Naive thymus-derived CD4-positive, alpha-beta T cell (primary cell): ENCODE results near the gene CNDP2. TPM values are rescaled to one million over a fixed set of nuclear protein-coding genes. Genes with fewer than 3 reads are reported as not detected.

Experiments used
- ATAC-seq: fragments of 150-1000 bp; cut with Tn5 transposase; 2 replicates; pipeline ENCODE4 v1.10.0; 2021; ENCODE audit warnings: mild to moderate bottlenecking, moderate library complexity
- CTCF ChIA-PET: fragments of 350-600 bp; sonication (Branson Sonifier 250); formaldehyde crosslinking; loops from one replicate; lab custom pipeline; 2021; ENCODE audit warnings: antibody characterized with exemption; lab: Charles Lee
- POLR2A ChIA-PET: fragments of 350-600 bp; sonication (Branson Sonifier 250); formaldehyde crosslinking; loops from one replicate; lab custom pipeline; 2021; ENCODE audit warnings: antibody characterized with exemption, inconsistent platforms; lab: Charles Lee
- DNase-seq, 9 donors: peaks; one replicate each; pipeline versions ENCODE4 v3.0.0 to v3.0.0-alpha.2; 2020 to 2022; ENCODE audit warnings: mixed read lengths in 1 of 9
- H3K27ac ChIP-seq: one replicate; pipeline ENCODE4 v1.7.0; 2013; ENCODE audit warnings: mild to moderate bottlenecking, low read depth, low read length, moderate library complexity
- H3K27me3 ChIP-seq, 2 donors: one replicate each; pipeline ENCODE4 v1.7.0; 2013; ENCODE audit warnings: low read length in 2 of 2, mild to moderate bottlenecking in 2 of 2, moderate library complexity in 2 of 2; ENCODE audit not compliant: control insufficient read depth in 2 of 2, insufficient read depth in 2 of 2
- H3K36me3 ChIP-seq, 3 experiments: 1 replicate in 2 of 3; 2 replicates in 1 of 3; pipeline ENCODE4 v1.7.0; 2013; ENCODE audit warnings: low read length in 3 of 3, mild to moderate bottlenecking in 3 of 3, moderate library complexity in 1 of 3; ENCODE audit not compliant: insufficient read depth in 3 of 3, control insufficient read depth in 2 of 3
- H3K4me1 ChIP-seq, 2 donors: one replicate each; pipeline ENCODE4 v1.7.0; 2013; ENCODE audit warnings: low read length in 2 of 2, mild to moderate bottlenecking in 2 of 2, moderate library complexity in 1 of 2; ENCODE audit not compliant: control insufficient read depth in 2 of 2, insufficient read depth in 2 of 2
- H3K4me3 ChIP-seq: 2 replicates; pipeline ENCODE4 v1.7.0; 2013; ENCODE audit warnings: mild to moderate bottlenecking, low read length
- H3K9me3 ChIP-seq, 3 experiments: 1 replicate in 2 of 3; 2 replicates in 1 of 3; pipeline ENCODE4 v1.7.0; 2013; ENCODE audit warnings: low read length in 3 of 3; ENCODE audit not compliant: control insufficient read depth in 2 of 3
- H3K27ac Mint-ChIP-seq, 9 donors: one replicate each; pipeline ENCODE4 v1.8.0; 2020 to 2022; ENCODE audit warnings: mixed read lengths in 9 of 9, mild to moderate bottlenecking in 8 of 9, moderate library complexity in 5 of 9, inconsistent platforms in 2 of 9
- H3K27me3 Mint-ChIP-seq, 5 donors: one replicate each; pipeline ENCODE4 v1.8.0; 2021 to 2022; ENCODE audit warnings: mixed read lengths in 5 of 5, mild to moderate bottlenecking in 1 of 5
- H3K36me3 Mint-ChIP-seq, 5 donors: one replicate each; pipeline ENCODE4 v1.8.0; 2020 to 2022; ENCODE audit warnings: mixed read lengths in 5 of 5, mild to moderate bottlenecking in 3 of 5, inconsistent platforms in 1 of 5
- H3K4me1 Mint-ChIP-seq, 7 donors: one replicate each; pipeline ENCODE4 v1.8.0; 2020 to 2022; ENCODE audit warnings: mixed read lengths in 7 of 7, mild to moderate bottlenecking in 3 of 7, inconsistent platforms in 1 of 7
- H3K4me3 Mint-ChIP-seq, 10 donors: one replicate each; pipeline ENCODE4 v1.8.0; 2020 to 2022; ENCODE audit warnings: mild to moderate bottlenecking in 10 of 10, mixed read lengths in 10 of 10, moderate library complexity in 6 of 10, inconsistent platforms in 2 of 10
- H3K9me3 Mint-ChIP-seq, 11 donors: one replicate each; pipeline ENCODE4 v1.8.0; 2020 to 2022; ENCODE audit warnings: mixed read lengths in 11 of 11, mild to moderate bottlenecking in 4 of 11, inconsistent platforms in 1 of 11, moderate library complexity in 1 of 11
- intact Hi-C, 2 donors: fragments of 100-400 bp; cut with micrococcal nuclease; formaldehyde crosslinking; loops; one replicate each; pipeline ENCODE4 v1.15.1; 2023
- polyA plus RNA-seq, 2 donors: library from polyadenylated mRNA; unstranded; fragments of 300-500 nt; fragmentation: Illumina TruSeq; gene quantifications; one replicate each; pipeline ENCODE4 v1.2.3, GENCODE V29; 2021
- total RNA-seq, 6 experiments: library from RNA in 5 of 6; stranded (reverse) in 5 of 6; gene quantifications; 1 replicate in 5 of 6; 2 replicates in 1 of 6; pipeline ENCODE4 v1.2.3 and lab custom pipeline; 2021 to 2026

CNDP2 gene
- total and polyA plus RNA-seq, 7 experiments from 2014 or later, result 87.7 to 169 (median 141) TPM

GRCh38 chr18:74465775-74466174 lies 30.4 kb upstream of the CNDP2 start:
- ATAC-seq (no peak), DNase-seq (no peak)
- no peak overlapping the region for H3K4me3 Mint-ChIP-seq
- H3K27ac Mint-ChIP-seq, result no peak overlapping the region
- Histone ChIP-seq H3K27ac (no peak overlapping the region), H3K27me3 (no peaks in the 10 kb centered on the region), H3K9me3 (no peaks in the 10 kb centered on the region), H3K36me3 (no peaks in the 10 kb centered on the region), H3K4me3 (no peak overlapping the region), H3K4me1 (no peaks in the 10 kb centered on the region)
- H3K36me3 Mint-ChIP-seq, result no peaks in the 10 kb centered on the region
- CTCF ChIA-PET, result interaction anchor here (1.0 kb wide), 1 partner anchor 12 kb away, joined by 4 read pairs; no protein-coding TSS in a partner anchor
- peaks cover 0 to 12% (median 5%) of the 10 kb centered on the region in 11 donors for H3K9me3 Mint-ChIP-seq
- POLR2A ChIA-PET, result no interaction called here
- peaks cover 0 to 36% (median 0%) of the 10 kb centered on the region in 5 donors for H3K27me3 Mint-ChIP-seq
- intact Hi-C loops, result no loop called here
- H3K4me1 Mint-ChIP-seq, result peaks cover 0 to 15% (median 0%) of the 10 kb centered on the region in 7 donors

GRCh38 chr18:74468547-74469061 lies 27.6 kb upstream of the CNDP2 start:
- CTCF ChIA-PET, result no interaction called here
- no peaks in the 10 kb centered on the region for H3K36me3 Mint-ChIP-seq
- H3K27ac Mint-ChIP-seq, result no peak overlapping the region
- H3K27me3 Mint-ChIP-seq, result peaks cover 0 to 29% (median 0%) of the 10 kb centered on the region in 5 donors
- H3K27me3 ChIP-seq, result no peaks in the 10 kb centered on the region
- peaks cover 0 to 12% (median 5%) of the 10 kb centered on the region in 11 donors for H3K9me3 Mint-ChIP-seq
- H3K36me3 ChIP-seq, result no peaks in the 10 kb centered on the region
- intact Hi-C loops, result no loop called here
- H3K4me1 ChIP-seq, result no peaks in the 10 kb centered on the region
- H3K9me3 ChIP-seq, result no peaks in the 10 kb centered on the region
- DNase-seq (no peak), ATAC-seq (no peak)
- peaks cover 0 to 15% (median 0%) of the 10 kb centered on the region in 7 donors for H3K4me1 Mint-ChIP-seq
- H3K4me3 Mint-ChIP-seq, result no peak overlapping the region
- no peak overlapping the region for H3K4me3 ChIP-seq
- POLR2A ChIA-PET, result no interaction called here
- H3K27ac ChIP-seq, result no peak overlapping the region

- intact Hi-C loops, result no loop called here
- Histone ChIP-seq H3K9me3 (no peaks in the 10 kb centered on the region), H3K27ac (no peak overlapping the region), H3K4me3 (no peak overlapping the region), H3K36me3 (no peaks in the 10 kb centered on the region), H3K4me1 (no peaks in the 10 kb centered on the region), H3K27me3 (no peaks in the 10 kb centered on the region)
- ATAC-seq, result no peak
- no peaks in the 10 kb centered on the region for H3K36me3 Mint-ChIP-seq
- ChIA-PET POLR2A (no interaction called here), CTCF (no interaction called here)
- H3K4me1 Mint-ChIP-seq, result no peaks in the 10 kb centered on the region
- H3K27me3 Mint-ChIP-seq, result peaks cover 0 to 24% (median 0%) of the 10 kb centered on the region in 5 donors
- H3K27ac Mint-ChIP-seq, result no peak overlapping the region
- no peak overlapping the region for H3K4me3 Mint-ChIP-seq
- peaks cover 0 to 12% (median 5%) of the 10 kb centered on the region in 11 donors for H3K9me3 Mint-ChIP-seq
- no peak for DNase-seq
Measured at GRCh38 chr18:74472312-74472711, 23.9 kb upstream of the CNDP2 start.

- no peak overlapping the region for H3K4me3 ChIP-seq
- no peaks in the 10 kb centered on the region for H3K9me3 ChIP-seq
- ChIA-PET POLR2A (no interaction called here), CTCF (no interaction called here)
- Mint-ChIP-seq H3K4me3 (no peak overlapping the region), H3K36me3 (no peaks in the 10 kb centered on the region), H3K4me1 (peaks cover 0 to 2% (median 0%) of the 10 kb centered on the region in 7 donors), H3K27me3 (peaks cover 0 to 11% (median 0%) of the 10 kb centered on the region in 5 donors), H3K9me3 (peaks cover 0 to 12% (median 5%) of the 10 kb centered on the region in 11 donors), H3K27ac (no peak overlapping the region)
- ATAC-seq (no peak), DNase-seq (no peak)
- H3K4me1 ChIP-seq, result no peaks in the 10 kb centered on the region
- intact Hi-C loops, result no loop called here
- no peaks in the 10 kb centered on the region for H3K36me3 ChIP-seq
- no peaks in the 10 kb centered on the region for H3K27me3 ChIP-seq
- H3K27ac ChIP-seq, result no peak overlapping the region
Measured at GRCh38 chr18:74473976-74474640, 22.1 kb upstream of the CNDP2 start.

- Mint-ChIP-seq H3K27me3 (peaks cover 0 to 5% (median 0%) of the 10 kb centered on the region in 5 donors), H3K9me3 (peaks cover 0 to 2% (median 0%) of the 10 kb centered on the region in 11 donors), H3K4me3 (no peak overlapping the region), H3K27ac (no peak overlapping the region), H3K36me3 (no peaks in the 10 kb centered on the region), H3K4me1 (peaks cover 0 to 4% (median 0%) of the 10 kb centered on the region in 7 donors)
- POLR2A ChIA-PET, result no interaction called here
- no peak overlapping the region for H3K27ac ChIP-seq
- H3K4me3 ChIP-seq, result no peak overlapping the region
- H3K9me3 ChIP-seq, result no peaks in the 10 kb centered on the region
- H3K4me1 ChIP-seq, result no peaks in the 10 kb centered on the region
- ATAC-seq, result no peak
- no peak for DNase-seq
- H3K27me3 ChIP-seq, result no peaks in the 10 kb centered on the region
- intact Hi-C loops, result loop anchor here in 1 of 2 donors (5.0 kb wide), 1 partner anchor 34 kb away; no protein-coding TSS in a partner anchor
- CTCF ChIA-PET, result interaction anchor here (0.8 kb wide), 1 partner anchor 17 kb away, joined by 3 read pairs; no protein-coding TSS in a partner anchor
- no peaks in the 10 kb centered on the region for H3K36me3 ChIP-seq
Measured at GRCh38 chr18:74476140-74476539, 20.0 kb upstream of the CNDP2 start.

- H3K4me3 Mint-ChIP-seq, result no peak overlapping the region
- H3K4me1 Mint-ChIP-seq, result peaks cover 0 to 4% (median 0%) of the 10 kb centered on the region in 7 donors
- no peak for DNase-seq
- H3K36me3 Mint-ChIP-seq, result no peaks in the 10 kb centered on the region
- Histone ChIP-seq H3K9me3 (no peaks in the 10 kb centered on the region), H3K27ac (no peak overlapping the region), H3K36me3 (no peaks in the 10 kb centered on the region), H3K4me1 (no peaks in the 10 kb centered on the region), H3K27me3 (no peaks in the 10 kb centered on the region), H3K4me3 (no peak overlapping the region)
- CTCF ChIA-PET, result no interaction called here
- no peak overlapping the region for H3K27ac Mint-ChIP-seq
- POLR2A ChIA-PET, result no interaction called here
- H3K9me3 Mint-ChIP-seq, result peaks cover 0 to 2% (median 0%) of the 10 kb centered on the region in 11 donors
- ATAC-seq, result no peak
- intact Hi-C loops, result loop anchor here in 1 of 2 donors (5.0 kb wide), 1 partner anchor 35 kb away; no protein-coding TSS in a partner anchor
- H3K27me3 Mint-ChIP-seq, result peaks cover 0 to 6% (median 0%) of the 10 kb centered on the region in 5 donors
Measured at GRCh38 chr18:74477771-74478170, 18.4 kb upstream of the CNDP2 start.
